Measurements from ENCODE around the gene TMC6. TPM values are rescaled to one million over a fixed set of nuclear protein-coding genes. Genes with fewer than 3 reads are reported as not detected.

The TMC6 gene
- total and polyA plus RNA-seq, 8 donors, result 31.4 to 152 (median 42.8) TPM

GRCh38 chr17:78123258-78123929, 5.2 kb downstream of the TMC6 start:
- Histone ChIP-seq H3K36me3 (peaks cover 0 to 83% of the 10 kb centered on the region in 2 donors), H3K4me1 (peaks cover 14 to 71% of the 10 kb centered on the region in 2 donors), H3K9me3 (no peaks in the 10 kb centered on the region), H3K27ac (no peak overlapping the region), H3K4me3 (no peak overlapping the region), H3K27me3 (no peaks in the 10 kb centered on the region)
- ATAC-seq (no peak), DNase-seq (no peak)
- TF ChIP-seq CTCF (IDR thresholded peaks at IDR 0.05), result no peak
- intact Hi-C loops (cut with DNase I), result no loop called here

DNA sequence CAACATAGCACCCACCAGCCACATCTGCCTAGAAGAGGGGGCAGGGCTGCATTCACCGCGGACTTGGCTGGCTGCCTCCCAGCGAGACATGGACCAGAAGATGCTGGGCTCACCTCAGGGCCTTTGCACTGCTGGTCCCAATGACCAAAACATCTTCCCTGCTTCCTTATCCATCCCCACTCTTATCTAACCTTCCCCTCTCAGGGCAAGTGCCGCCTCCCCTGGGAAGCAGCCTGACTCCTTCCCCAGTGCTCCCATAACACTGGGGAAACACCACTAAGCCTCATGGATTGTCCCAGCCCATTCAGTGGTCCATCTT, 5.7 kb downstream of the TMC6 start:
- Histone ChIP-seq H3K4me1 (peaks cover 14 to 74% of the 10 kb centered on the region in 2 donors), H3K9me3 (no peaks in the 10 kb centered on the region), H3K27me3 (no peaks in the 10 kb centered on the region), H3K4me3 (no peak overlapping the region), H3K27ac (no peak overlapping the region), H3K36me3 (peaks cover 0 to 86% of the 10 kb centered on the region in 2 donors)
- no peak for TF ChIP-seq CTCF (IDR thresholded peaks at IDR 0.05)
- DNase-seq, result no peak
- no peak for ATAC-seq
- intact Hi-C loops (cut with DNase I), result no loop called here

DNA sequence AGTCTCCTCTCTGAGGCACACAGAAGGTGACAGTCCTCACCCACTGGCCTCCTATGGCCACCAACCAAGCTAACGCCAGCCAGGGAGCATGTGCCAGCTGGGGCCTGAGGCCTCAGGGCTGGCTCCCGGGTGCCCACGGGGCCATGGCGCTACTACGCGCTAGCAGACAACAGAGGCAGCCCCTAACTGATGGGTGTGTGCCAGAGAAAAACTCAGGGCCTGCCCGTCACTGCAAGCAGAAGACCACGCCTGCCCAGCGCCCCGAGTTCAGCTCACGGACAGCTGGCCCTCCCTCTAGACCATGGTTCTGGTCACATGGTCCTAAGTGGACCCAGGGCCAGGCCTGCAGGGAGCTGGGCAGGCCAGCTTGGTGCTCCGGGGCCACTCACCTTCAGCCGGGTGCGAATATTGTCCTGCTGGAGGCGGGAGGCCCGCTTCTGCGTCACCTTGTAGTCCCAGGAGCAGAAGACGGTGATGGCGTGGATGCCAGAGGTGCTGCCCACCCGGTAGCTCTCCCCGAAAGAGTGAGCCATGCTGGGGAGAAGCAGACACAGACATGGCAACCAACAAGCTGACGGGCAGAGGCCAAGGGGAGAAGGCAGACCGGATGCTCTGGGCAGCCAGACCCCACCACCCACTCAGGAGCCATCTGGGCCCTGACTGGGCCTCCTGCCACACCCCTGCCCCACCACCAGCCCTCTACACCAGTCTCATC, 6.2 kb downstream of the TMC6 start:
- Histone ChIP-seq H3K27me3 (no peaks in the 10 kb centered on the region), H3K4me1 (peaks cover 14 to 74% of the 10 kb centered on the region in 2 donors), H3K36me3 (peaks cover 0 to 90% of the 10 kb centered on the region in 2 donors), H3K4me3 (no peak overlapping the region), H3K9me3 (no peaks in the 10 kb centered on the region), H3K27ac (no peak overlapping the region)
- intact Hi-C loops (cut with DNase I), result no loop called here
- no peak for TF ChIP-seq CTCF (IDR thresholded peaks at IDR 0.05)
- ATAC-seq (no peak), DNase-seq (peak in 1 of 4 donors; percentile 55)

DNA sequence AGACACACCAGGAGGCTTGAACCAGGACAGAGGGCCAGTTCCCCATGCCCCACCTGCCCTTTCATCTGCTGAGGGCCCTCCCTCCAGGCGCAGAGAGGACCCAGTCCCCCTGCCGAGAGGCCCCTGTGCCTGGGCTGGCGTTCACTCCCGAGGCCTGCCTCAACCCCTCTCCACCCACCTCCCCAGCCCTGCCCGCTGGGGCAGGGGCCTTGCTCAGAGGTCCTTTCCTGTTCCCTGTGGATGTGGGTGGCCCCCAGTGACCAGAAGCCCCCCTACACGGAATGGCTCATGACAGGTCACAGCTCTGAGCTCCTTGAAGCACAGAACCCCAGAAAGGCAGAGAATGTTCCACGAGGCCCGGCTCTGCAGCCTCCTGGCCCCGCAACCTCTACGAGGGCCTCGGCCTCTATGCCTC, 6.7 kb downstream of the TMC6 start:
- DNase-seq (no peak), ATAC-seq (no peak)
- peaks cover 10 to 69% of the 10 kb centered on the region in 2 donors for H3K4me1 ChIP-seq
- H3K27me3 ChIP-seq, result no peaks in the 10 kb centered on the region
- no peak for TF ChIP-seq CTCF (IDR thresholded peaks at IDR 0.05)
- H3K27ac ChIP-seq, result peak overlapping the region in 1 of 2 donors; percentile 41
- intact Hi-C loops (cut with DNase I), result no loop called here
- H3K4me3 ChIP-seq, result no peak overlapping the region
- H3K9me3 ChIP-seq, result no peaks in the 10 kb centered on the region
- H3K36me3 ChIP-seq, result peaks cover 0 to 96% of the 10 kb centered on the region in 2 donors

DNA sequence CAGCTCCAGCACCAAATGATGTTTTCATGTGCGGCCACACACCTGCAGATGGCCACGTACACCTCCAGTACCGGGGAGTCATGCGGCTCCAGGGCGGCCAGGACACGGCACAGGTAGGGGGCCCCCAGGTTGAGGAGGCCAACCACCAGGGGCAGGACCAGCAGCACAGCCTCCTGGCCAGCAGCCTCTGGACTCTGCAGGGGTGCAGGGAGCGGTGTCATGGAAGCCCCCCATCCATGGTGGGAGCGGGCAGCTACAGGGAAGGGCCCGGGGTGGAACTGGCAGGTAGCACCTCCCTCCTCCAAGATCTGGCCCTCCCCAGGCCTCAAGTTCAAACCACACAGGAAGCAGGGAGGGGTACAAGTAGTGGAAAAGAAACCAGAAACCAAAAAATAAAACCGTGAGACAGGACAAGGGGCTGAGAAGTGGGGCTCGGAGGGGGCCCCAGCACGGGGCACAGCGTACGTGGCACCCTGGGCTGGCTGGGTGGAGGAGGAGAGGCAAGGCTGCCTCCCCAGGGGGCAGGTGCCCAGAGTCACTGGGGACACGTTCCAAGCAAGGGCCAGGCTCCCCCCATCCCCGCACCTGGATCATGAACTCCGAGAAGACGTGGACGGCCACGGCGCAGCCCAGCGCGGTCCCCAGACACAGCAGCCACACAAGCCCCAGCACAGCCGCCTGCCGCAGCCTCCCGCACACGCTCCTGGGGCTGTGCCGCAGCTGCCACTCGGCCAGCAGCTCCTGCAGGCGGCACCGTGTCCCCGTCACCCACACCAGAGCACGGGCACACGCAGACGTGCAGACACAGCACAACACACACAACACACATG, 7.4 kb downstream of the TMC6 start:
- Histone ChIP-seq H3K36me3 (peaks cover 0 to 94% of the 10 kb centered on the region in 2 donors), H3K4me1 (peaks cover 4 to 63% of the 10 kb centered on the region in 2 donors), H3K27ac (peak overlapping the region in 1 of 2 donors; percentile 41), H3K4me3 (no peak overlapping the region), H3K9me3 (no peaks in the 10 kb centered on the region), H3K27me3 (no peaks in the 10 kb centered on the region)
- ATAC-seq (no peak), DNase-seq (peak in 1 of 4 donors; percentile 83)
- intact Hi-C loops (cut with DNase I), result no loop called here
- no peak for TF ChIP-seq CTCF (IDR thresholded peaks at IDR 0.05)

All from left lung (tissue), 10 donors.